GM21825 (cell line): ENCODE data around the gene CRABP1.

Experiments used
- ATAC-seq: cut with Tn5 transposase; IDR thresholded peaks from one replicate; pipeline ENCODE4 v1.9.1; 2021; ENCODE audit warnings: mild to moderate bottlenecking, moderate library complexity; ENCODE audit not compliant: unreplicated experiment

CRABP1 gene

DNA sequence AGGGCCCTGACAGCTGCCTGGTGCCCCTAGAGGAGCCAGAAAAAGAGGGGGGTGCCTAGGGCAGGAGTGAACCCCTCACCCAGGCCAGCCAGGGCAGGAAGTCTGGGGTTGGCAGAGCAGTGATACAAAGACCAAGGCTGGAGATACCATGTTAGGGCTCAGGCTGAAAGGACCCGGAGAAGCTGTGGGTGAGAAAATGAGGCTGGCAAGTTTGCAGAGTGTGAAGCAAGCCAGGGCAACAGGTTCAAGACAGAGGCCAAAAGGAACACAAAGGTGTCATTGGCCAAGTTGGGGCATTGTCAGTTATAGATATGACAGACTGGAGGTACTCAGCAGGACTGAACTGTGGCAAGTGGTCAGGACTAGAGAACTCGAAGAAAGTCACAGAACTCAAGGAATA is 57.2 kb downstream of the CRABP1 start:
- no peak for ATAC-seq
